Thyroid gland (tissue), 4 donors: ENCODE measurements around the gene PTPRJ.

Source experiments
- CTCF ChIP-seq, 6 experiments: fragments of 200-600 bp in 3 of 6; fragments of 450-650 bp in 3 of 6; sonication (generic) in 3 of 6; IDR thresholded peaks; one replicate each; pipeline ENCODE4 v1.5.1; 2016 to 2019; ENCODE audit warnings: antibody characterized with exemption in 6 of 6, mild to moderate bottlenecking in 2 of 6, inconsistent platforms in 1 of 6, moderate library complexity in 1 of 6
- POLR2A ChIP-seq, 2 donors: fragments of 450-650 bp; IDR thresholded peaks; one replicate each; pipeline ENCODE4 v1.6.1; 2017; ENCODE audit warnings: antibody characterized with exemption in 2 of 2, mild to moderate bottlenecking in 2 of 2, moderate library complexity in 1 of 2

- no peak for TF ChIP-seq CTCF (IDR thresholded peaks at IDR 0.05)
- TF ChIP-seq POLR2A (IDR thresholded peaks at IDR 0.05): no peak
Measured at GRCh38 chr11:48154151-48154550, 173.8 kb downstream of the PTPRJ start.
